ENCODE measurements around the gene L1CAM. TPM values are rescaled to one million over a fixed set of nuclear protein-coding genes. Genes with fewer than 3 reads are reported as not detected.

Gene L1CAM
- polyA plus RNA-seq, 2 of the 4 experiments (the other 2 are of a cell fraction) = 1.9 to 14.2 TPM

- H3K4me2 ChIP-seq = no peak overlapping the region
- no peaks in the 10 kb centered on the region for H3K9me3 ChIP-seq
- H3K27ac ChIP-seq = no peak overlapping the region
- TF ChIP-seq ESRRA (IDR thresholded peaks at IDR 0.05; ENCODE audit: borderline replicate concordance, low read length) (no peak), MAFK (IDR thresholded peaks at IDR 0.05; ENCODE audit: partially characterized antibody) (no peak), ZNF302 (CRISPR knock-in tag; IDR thresholded peaks at IDR 0.05) (no peak), EHF (CRISPR knock-in tag; IDR thresholded peaks at IDR 0.05) (no peak), CBX2 (IDR thresholded peaks at IDR 0.05; ENCODE audit: borderline replicate concordance, low read depth) (no peak), RNF2 (IDR thresholded peaks at IDR 0.05; ENCODE audit: borderline replicate concordance, low read depth) (no peak), SREBF2 (IDR thresholded peaks at IDR 0.05) (no peak), JUN (IDR thresholded peaks at IDR 0.05) (no peak), FOSB (CRISPR knock-in tag; IDR thresholded peaks at IDR 0.05) (no peak), BCL3 (IDR thresholded peaks at IDR 0.05) (no peak), EP300 (IDR thresholded peaks at IDR 0.05) (no peak), ZC3H11A (IDR thresholded peaks at IDR 0.05) (no peak), POLR2A (IDR thresholded peaks at IDR 0.05; ENCODE audit: low read length) (no peak), NPAS2 (CRISPR knock-in tag; IDR thresholded peaks at IDR 0.05; ENCODE audit: borderline replicate concordance) (no peak)
- TF ChIP-seq, protein P1, sequence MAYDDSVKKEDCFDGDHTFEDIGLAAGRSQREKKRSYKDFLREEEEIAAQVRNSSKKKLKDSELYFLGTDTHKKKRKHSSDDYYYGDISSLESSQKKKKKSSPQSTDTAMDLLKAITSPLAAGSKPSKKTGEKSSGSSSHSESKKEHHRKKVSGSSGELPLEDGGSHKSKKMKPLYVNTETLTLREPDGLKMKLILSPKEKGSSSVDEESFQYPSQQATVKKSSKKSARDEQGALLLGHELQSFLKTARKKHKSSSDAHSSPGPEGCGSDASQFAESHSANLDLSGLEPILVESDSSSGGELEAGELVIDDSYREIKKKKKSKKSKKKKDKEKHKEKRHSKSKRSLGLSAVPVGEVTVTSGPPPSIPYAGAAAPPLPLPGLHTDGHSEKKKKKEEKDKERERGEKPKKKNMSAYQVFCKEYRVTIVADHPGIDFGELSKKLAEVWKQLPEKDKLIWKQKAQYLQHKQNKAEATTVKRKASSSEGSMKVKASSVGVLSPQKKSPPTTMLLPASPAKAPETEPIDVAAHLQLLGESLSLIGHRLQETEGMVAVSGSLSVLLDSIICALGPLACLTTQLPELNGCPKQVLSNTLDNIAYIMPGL (CRISPR knock-in tag; IDR thresholded peaks at IDR 0.05; ENCODE audit: borderline replicate concordance) = no peak
- TF ChIP-seq, protein P2, sequence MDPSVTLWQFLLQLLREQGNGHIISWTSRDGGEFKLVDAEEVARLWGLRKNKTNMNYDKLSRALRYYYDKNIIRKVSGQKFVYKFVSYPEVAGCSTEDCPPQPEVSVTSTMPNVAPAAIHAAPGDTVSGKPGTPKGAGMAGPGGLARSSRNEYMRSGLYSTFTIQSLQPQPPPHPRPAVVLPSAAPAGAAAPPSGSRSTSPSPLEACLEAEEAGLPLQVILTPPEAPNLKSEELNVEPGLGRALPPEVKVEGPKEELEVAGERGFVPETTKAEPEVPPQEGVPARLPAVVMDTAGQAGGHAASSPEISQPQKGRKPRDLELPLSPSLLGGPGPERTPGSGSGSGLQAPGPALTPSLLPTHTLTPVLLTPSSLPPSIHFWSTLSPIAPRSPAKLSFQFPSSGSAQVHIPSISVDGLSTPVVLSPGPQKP (IDR thresholded peaks at IDR 0.05; ENCODE audit: low read depth, low read length) = no peak
- FAIRE-seq (no peak), DNase-seq (ENCODE audit: low read depth in 1 of 2, low spot score in 1 of 2) (no peak), ATAC-seq (peak; percentile 32 to 75; a peak in 3 of 6 replicates)
- no peak overlapping the region for H3K4me3 ChIP-seq
- 42% methylated on average over 7 of the region's 37 CpGs for WGBS (ENCODE audit: missing lambda C conversion rate)
- ChIA-PET POLR2A (no interaction called here), CTCF (interaction anchor here (1.2 to 8.6 kb wide), 5 partner anchors 9 to 106 kb away, joined by 3 to 56 read pairs (median 5); no protein-coding TSS in a partner anchor)
- H3K4me1 ChIP-seq = no peaks in the 10 kb centered on the region
Measured at GRCh38 chrX:153909024-153909979, 23.3 kb upstream of the L1CAM start.

DNA sequence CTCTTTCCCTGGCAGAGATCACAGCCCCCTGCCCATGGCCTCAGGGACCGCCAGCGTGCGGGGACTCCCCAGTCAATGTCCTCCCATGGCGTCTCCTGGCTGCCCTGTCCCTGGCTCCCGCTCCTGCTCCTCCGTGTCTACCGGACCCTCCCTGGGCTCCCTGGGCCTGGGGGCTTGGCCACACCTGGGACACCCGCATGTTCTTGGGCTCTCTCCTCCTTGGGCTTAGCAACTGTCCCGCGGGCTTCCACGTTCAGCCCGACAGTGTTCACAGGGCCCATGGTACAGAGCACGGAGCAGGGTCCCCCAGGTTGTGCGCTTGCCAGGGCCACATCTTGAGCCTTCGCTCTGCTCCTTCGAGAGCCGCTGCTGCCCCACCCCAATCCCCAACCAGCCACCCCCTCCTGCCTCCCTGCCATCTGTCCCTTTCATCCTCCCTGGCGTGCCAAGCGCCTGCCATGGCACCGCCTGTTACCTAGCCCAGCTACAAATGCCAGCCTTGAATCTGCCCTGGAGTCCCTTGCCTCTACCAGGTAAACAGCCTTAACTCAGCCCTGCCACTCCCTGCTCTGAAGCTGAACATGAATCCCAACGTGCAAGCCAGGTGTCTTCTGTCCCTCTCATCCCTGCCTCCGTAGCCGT lies 22.4 kb upstream of the L1CAM start:
- CTCF ChIA-PET = interaction anchor here (1.2 to 8.6 kb wide), 3 partner anchors 10 to 15 kb away, joined by 3 to 56 read pairs (median 5); no protein-coding TSS in a partner anchor
- no peak overlapping the region for H3K4me3 ChIP-seq
- DNase-seq (ENCODE audit: low read depth in 1 of 2, low spot score in 1 of 2) (no peak), FAIRE-seq (no peak), ATAC-seq (no peak)
- TF ChIP-seq HOXB13 (CRISPR knock-in tag; IDR thresholded peaks at IDR 0.05; ENCODE audit: low read depth) (no peak), MYC (IDR thresholded peaks at IDR 0.05; ENCODE audit: borderline replicate concordance, low read length) (no peak), TFCP2L1 (CRISPR knock-in tag; IDR thresholded peaks at IDR 0.05) (no peak), KDM5A (IDR thresholded peaks at IDR 0.05) (no peak), RCOR1 (IDR thresholded peaks at IDR 0.05; ENCODE audit: low read depth, low read length) (no peak), NPAS2 (CRISPR knock-in tag; IDR thresholded peaks at IDR 0.05; ENCODE audit: borderline replicate concordance) (no peak), CHD2 (IDR thresholded peaks at IDR 0.05; ENCODE audit: low read length, partially characterized antibody) (no peak), ZSCAN20 (CRISPR knock-in tag; IDR thresholded peaks at IDR 0.05) (no peak)
- TF ChIP-seq, protein P3, sequence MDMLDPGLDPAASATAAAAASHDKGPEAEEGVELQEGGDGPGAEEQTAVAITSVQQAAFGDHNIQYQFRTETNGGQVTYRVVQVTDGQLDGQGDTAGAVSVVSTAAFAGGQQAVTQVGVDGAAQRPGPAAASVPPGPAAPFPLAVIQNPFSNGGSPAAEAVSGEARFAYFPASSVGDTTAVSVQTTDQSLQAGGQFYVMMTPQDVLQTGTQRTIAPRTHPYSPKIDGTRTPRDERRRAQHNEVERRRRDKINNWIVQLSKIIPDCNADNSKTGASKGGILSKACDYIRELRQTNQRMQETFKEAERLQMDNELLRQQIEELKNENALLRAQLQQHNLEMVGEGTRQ (IDR thresholded peaks at IDR 0.05) = no peak
- TF ChIP-seq, protein P4, sequence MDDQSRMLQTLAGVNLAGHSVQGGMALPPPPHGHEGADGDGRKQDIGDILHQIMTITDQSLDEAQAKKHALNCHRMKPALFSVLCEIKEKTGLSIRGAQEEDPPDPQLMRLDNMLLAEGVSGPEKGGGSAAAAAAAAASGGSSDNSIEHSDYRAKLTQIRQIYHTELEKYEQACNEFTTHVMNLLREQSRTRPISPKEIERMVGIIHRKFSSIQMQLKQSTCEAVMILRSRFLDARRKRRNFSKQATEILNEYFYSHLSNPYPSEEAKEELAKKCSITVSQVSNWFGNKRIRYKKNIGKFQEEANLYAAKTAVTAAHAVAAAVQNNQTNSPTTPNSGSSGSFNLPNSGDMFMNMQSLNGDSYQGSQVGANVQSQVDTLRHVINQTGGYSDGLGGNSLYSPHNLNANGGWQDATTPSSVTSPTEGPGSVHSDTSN (IDR thresholded peaks at IDR 0.05) = no peak
- H3K4me2 ChIP-seq = no peak overlapping the region
- H3K9me3 ChIP-seq = no peaks in the 10 kb centered on the region
- no peaks in the 10 kb centered on the region for H3K4me1 ChIP-seq
- H3K27ac ChIP-seq = no peak overlapping the region
- WGBS (ENCODE audit: missing lambda C conversion rate) = 80% methylated on average over 15 of the region's 23 CpGs
- POLR2A ChIA-PET = no interaction called here
